DOHH2 (cell line): Measurements from ENCODE around the gene LRRFIP2.

Source experiments
- CTCF ChIP-seq: fragments of 200-600 bp; sonication (generic); IDR thresholded peaks from one replicate; pipeline ENCODE4 v1.5.1; 2014; ENCODE audit warnings: antibody characterized with exemption, mild to moderate bottlenecking, low read depth, low read length; ENCODE audit not compliant: poor library complexity, severe bottlenecking
- EZH2phosphoT487 ChIP-seq: fragments of 200-600 bp; sonication (generic); IDR thresholded peaks from 2 replicates; pipeline ENCODE4 v1.6.1; 2017; ENCODE audit warnings: borderline replicate concordance, mild to moderate bottlenecking, antibody characterized with exemption, low read length, moderate library complexity, mixed read lengths

- TF ChIP-seq CTCF = no peak
- TF ChIP-seq EZH2phosphoT487 = no peak
Observed at GRCh38 chr3:37024820-37025405, 149.5 kb downstream of the LRRFIP2 start.
